Ectodermal cell (in vitro differentiated cells): ENCODE results near the gene SLC23A3.
"Not testable (repeated sequence)": the region's sequence is repeated elsewhere in the genome, so short reads cannot be mapped to it uniquely, and the experiment has no call there.

Experiments
- H3K27ac ChIP-seq: 2 replicates; pipeline ENCODE4 v1.7.0; 2013; ENCODE audit warnings: mild to moderate bottlenecking, low read depth, low read length; ENCODE audit not compliant: insufficient read depth, poor library complexity, severe bottlenecking
- H3K27me3 ChIP-seq: 2 replicates; pipeline ENCODE4 v1.7.0; 2013; ENCODE audit warnings: mild to moderate bottlenecking, low read length; ENCODE audit not compliant: insufficient read depth, control insufficient read depth, poor library complexity, severe bottlenecking
- H3K36me3 ChIP-seq: one replicate; pipeline ENCODE4 v1.7.0; 2013; ENCODE audit warnings: low read length; ENCODE audit not compliant: control insufficient read depth, insufficient read depth
- H3K4me1 ChIP-seq: one replicate; pipeline ENCODE4 v1.7.0; 2013; ENCODE audit warnings: low read length; ENCODE audit not compliant: control insufficient read depth, insufficient read depth
- H3K4me3 ChIP-seq: 2 replicates; pipeline ENCODE4 v1.7.0; 2013; ENCODE audit warnings: low read depth, low read length, control low read depth; ENCODE audit not compliant: insufficient read depth
- H3K9me3 ChIP-seq: 2 replicates; pipeline ENCODE4 v1.7.0; 2013; ENCODE audit warnings: mild to moderate bottlenecking, low read length, moderate library complexity; ENCODE audit not compliant: control insufficient read depth
- WGBS, 2 experiments: methylation state at CpG; one replicate each; pipeline ENCODE4 v1.1.7; 2013; ENCODE audit warnings: missing lambda C conversion rate in 2 of 2; 5-methylcytosine and 5-hydroxymethylcytosine counted together

SLC23A3 gene

DNA sequence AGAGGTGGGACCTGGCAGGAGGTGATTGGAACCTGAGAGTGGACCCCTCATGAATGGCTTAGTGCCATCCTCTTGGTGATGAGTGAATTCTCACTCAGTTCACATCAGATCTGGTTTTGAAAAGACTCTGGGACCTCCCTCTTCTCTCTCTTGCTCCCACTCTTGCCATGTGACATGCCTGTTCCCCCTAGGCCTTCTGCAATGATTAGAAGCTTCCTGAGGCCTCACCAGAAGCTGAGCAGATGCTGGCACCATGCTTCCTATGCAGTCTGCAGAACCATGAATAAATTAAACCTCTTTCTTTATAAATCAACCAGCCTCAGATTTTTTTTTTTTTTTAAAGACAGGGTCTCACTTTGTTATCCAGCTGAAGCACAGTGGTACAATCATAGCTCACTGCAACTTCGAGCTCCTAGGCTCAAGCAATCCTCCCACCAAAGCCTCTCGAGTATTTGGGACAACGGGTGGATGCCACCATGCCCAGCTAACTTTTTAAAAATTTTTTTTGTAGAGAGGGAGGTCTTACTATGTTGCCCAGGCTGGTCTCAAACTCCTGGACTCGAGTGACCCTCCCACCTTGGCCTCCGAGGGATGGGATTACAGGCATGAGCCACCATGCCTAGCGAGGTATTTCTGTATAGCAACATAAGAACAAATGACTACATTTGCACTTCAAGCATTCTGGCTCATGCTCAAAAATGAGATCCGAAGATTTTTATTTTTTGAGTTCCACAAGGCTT is 34.8 kb upstream of the SLC23A3 start:
- Histone ChIP-seq H3K4me3 (no peak overlapping the region), H3K27me3 (no peaks in the 10 kb centered on the region), H3K36me3 (peaks cover 4% of the 10 kb centered on the region), H3K27ac (no peak overlapping the region), H3K4me1 (no peaks in the 10 kb centered on the region), H3K9me3 (no peaks in the 10 kb centered on the region)
- 92 to 93% methylated on average over 7 of the region's 7 CpGs for WGBS, 2 experiments

DNA sequence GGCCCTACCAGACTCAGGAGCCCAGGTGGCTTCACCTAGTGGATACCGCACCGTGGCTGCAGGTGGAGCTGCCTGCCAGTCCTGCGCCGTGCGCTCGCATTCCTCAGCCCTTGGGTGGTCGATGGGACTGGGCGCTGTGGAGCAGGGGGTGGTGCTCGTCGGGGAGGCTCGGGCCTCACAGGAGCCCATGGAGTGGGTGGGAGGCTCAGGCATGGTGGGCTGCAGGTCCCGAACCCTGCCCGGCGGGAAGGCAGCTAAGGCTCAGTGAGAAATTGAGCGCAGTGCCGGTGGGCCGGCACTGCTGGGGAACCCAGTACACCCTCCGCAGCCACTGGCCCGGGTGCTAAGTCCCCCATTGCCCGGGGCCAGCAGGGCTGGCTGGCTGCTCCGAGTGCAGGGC is 31.5 kb upstream of the SLC23A3 start:
- H3K4me3 ChIP-seq, H3K36me3 ChIP-seq, H3K27ac ChIP-seq, H3K27me3 ChIP-seq, H3K9me3 ChIP-seq, H3K4me1 ChIP-seq: not testable (repeated sequence)
- whole genome bisulfite sequencing, 2 experiments, result 91% methylated on average over 20 to 21 of the region's 21 CpGs

DNA sequence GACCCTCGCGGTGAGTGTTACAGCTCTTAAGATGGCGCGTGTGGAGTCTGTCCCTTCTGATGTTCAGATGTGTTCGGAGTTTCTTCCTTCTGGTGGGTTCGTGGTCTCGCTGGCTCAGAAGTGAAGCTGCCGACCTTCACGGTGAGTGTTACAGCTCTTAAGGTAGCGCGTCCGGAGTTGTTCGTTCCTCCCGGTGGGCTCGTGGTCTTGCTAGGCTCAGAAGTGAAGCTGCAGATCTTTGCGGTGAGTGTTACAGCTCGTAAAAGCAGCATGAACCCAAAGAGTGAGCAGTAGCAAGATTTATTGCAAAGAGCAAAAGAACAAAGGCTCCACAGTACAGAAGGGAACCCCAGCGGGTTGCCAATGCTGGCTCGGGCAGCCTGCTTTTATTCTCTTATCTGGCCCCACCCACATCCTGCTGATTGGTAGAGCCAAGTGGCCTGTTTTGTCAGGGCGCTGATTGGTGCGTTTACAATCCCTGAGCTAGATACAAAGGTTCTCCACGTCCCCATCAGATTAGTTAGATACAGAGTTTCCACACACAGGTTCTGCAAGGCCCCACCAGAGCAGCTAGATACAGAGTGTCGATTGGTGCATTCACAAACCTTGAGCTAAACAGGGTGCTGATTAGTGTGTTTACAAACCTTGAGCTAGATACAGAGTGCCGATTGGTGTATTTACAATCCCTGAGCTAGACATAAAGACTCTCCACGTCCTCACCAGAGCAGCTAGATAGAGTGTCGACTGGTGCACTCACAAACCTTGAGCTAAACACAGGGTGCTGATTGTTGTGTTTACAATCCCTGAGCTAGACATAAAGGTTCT is 30.9 kb upstream of the SLC23A3 start:
- H3K27ac ChIP-seq, H3K27me3 ChIP-seq, H3K4me3 ChIP-seq, H3K9me3 ChIP-seq, H3K36me3 ChIP-seq, H3K4me1 ChIP-seq: not testable (repeated sequence)
- 90% methylated on average over 24 to 26 of the region's 26 CpGs for WGBS, 2 experiments

DNA sequence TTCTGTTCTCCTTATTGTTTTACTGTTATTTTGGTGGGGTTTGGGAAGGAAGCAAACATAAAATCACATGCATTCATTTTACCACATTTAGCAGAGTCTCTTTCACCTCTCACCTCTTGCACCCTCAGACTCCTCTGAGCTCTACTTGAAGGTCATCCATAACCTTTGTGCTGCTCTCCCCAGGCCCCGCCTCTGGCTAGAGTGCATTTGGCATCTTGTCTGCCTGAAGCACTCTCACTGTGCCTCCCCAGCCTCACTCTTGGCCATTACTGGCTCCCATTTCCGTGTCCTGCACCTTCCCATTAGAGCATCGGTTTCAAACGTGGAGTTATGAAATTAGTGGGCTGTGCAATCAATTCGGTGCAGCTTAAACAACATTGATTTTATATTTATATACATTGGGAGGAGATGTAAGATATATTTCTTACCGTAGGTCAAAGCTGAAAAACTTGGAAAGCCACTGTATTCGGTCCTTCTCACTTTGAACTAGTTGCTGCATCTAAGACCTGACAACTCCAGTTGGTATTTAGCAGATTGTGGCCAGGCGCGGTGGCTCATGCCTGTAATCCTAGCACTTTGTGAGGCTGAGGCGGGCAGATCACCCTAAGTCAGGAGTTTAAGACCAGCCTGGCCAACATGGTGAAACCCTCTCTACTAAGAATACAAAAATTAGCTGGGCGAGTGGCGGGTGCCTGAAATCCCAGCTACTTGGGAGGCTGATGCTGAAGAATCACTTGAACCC is 29.8 kb upstream of the SLC23A3 start:
- H3K36me3 ChIP-seq, result no peaks in the 10 kb centered on the region
- H3K27ac ChIP-seq, result no peak overlapping the region
- H3K9me3 ChIP-seq, result no peaks in the 10 kb centered on the region
- no peaks in the 10 kb centered on the region for H3K4me1 ChIP-seq
- H3K4me3 ChIP-seq, result no peak overlapping the region
- WGBS, 2 experiments, result 88 to 89% methylated on average over 10 to 12 of the region's 12 CpGs
- H3K27me3 ChIP-seq, result no peaks in the 10 kb centered on the region

DNA sequence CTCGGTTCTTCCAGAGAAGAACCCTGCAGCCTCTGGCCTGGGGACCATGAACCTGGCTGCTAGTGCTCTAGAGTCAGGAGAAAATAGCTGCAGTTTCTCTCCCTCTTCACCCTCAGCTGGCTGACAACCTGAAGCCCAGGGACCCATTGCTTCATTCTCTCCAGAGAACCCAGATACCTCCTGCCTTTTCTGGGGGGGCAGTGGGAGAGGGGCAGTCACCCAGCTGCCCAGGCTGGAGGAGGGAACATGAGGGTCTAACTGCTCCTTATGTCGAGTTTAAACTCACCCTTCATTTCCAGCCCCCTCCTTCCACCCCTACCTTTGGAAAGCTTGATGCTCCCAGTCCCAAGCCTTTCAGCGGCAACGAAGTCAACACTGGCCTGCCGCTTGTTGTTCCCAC is 29.1 kb upstream of the SLC23A3 start:
- WGBS, 2 experiments, result 78 to 82% methylated on average over 5 of the region's 5 CpGs
- Histone ChIP-seq H3K27ac (no peak overlapping the region), H3K4me3 (no peak overlapping the region), H3K27me3 (no peaks in the 10 kb centered on the region), H3K9me3 (no peaks in the 10 kb centered on the region), H3K36me3 (no peaks in the 10 kb centered on the region), H3K4me1 (no peaks in the 10 kb centered on the region)

GRCh38 chr2:219197388-219197787 is 27.6 kb upstream of the SLC23A3 start:
- H3K9me3 ChIP-seq, result no peaks in the 10 kb centered on the region
- no peaks in the 10 kb centered on the region for H3K4me1 ChIP-seq
- H3K4me3 ChIP-seq, result no peak overlapping the region
- 88 to 100% methylated on average over 1 of the region's 1 CpG for WGBS, 2 experiments
- H3K27ac ChIP-seq, result no peak overlapping the region
- H3K27me3 ChIP-seq, result no peaks in the 10 kb centered on the region
- H3K36me3 ChIP-seq, result no peaks in the 10 kb centered on the region

DNA sequence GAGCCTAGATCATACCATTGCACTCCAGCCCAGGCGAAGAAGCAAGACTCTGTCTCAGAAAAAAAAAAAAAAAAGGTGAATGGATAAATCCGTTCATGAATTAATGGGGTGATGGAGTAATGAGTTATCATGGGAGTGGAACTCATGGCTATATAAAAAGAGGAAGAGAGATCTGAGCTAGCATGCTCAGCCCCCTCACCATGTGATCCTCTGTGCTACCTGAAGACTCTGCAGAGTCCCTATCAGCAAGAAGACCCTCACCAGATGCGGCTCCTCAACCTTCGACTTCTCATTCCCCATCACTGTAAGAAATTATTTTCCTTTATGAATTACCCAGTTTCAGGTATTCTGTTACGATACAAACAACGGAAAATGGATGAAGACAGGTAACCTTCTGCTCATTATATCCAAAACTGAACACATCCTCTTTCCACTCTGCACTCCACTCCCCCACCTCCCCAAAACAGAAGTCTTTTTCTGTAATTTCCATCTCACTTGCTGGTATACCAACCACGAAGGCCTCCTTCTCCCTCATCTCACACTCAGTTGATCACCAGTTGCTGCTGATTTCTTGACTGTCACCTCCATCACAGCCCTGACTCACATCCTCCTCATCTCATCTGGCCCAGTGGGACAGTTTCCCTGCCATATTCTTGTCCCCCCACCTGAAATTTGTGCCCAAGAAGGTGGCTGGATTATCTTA is 17.1 kb upstream of the SLC23A3 start:
- Histone ChIP-seq H3K27me3 (no peaks in the 10 kb centered on the region), H3K27ac (no peak overlapping the region), H3K9me3 (no peaks in the 10 kb centered on the region), H3K4me1 (no peaks in the 10 kb centered on the region), H3K4me3 (no peak overlapping the region), H3K36me3 (peaks cover 11% of the 10 kb centered on the region)
- WGBS, 2 experiments, result 88 to 92% methylated on average over 7 of the region's 7 CpGs

- H3K36me3 ChIP-seq, result peaks cover 35% of the 10 kb centered on the region
- H3K27me3 ChIP-seq, result no peaks in the 10 kb centered on the region
- peaks cover 3% of the 10 kb centered on the region for H3K4me1 ChIP-seq
- no peak overlapping the region for H3K27ac ChIP-seq
- H3K9me3 ChIP-seq, result no peaks in the 10 kb centered on the region
- 96 to 98% methylated on average over 2 of the region's 2 CpGs for WGBS, 2 experiments
- H3K4me3 ChIP-seq, result no peak overlapping the region
Observed at GRCh38 chr2:219184121-219184520, 14.3 kb upstream of the SLC23A3 start.

DNA sequence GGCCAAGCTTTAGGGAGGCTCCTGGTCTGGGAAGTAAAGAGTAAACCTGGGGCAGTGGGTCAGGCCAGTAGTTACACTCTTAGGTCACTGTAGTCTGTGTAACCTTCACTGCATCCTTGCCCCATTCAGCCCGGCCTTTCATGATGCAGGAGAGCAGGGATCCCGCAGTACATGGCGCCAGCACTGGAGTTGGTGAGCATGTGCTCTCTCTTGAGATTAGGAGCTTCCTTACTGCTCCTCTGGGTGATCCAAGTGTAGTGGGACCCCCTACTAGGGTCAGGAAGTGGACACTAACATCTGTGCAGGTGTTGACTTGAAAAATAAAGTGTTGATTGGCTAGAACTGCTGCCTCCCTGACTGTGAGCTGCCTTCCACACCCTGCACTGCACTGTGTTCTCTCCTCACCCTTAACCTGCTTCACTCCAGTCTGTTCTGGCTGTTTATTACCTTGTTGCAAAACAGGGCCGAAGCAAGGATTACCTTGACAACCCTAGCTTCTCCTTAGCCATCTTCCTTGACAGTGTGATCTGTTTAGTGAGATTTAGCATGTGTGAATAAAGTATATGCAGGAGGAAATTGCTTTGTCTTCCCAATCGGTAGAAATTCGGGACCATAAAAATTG is 13.4 kb upstream of the SLC23A3 start:
- H3K9me3 ChIP-seq, result no peaks in the 10 kb centered on the region
- H3K36me3 ChIP-seq, result peaks cover 35% of the 10 kb centered on the region
- no peak overlapping the region for H3K27ac ChIP-seq
- WGBS, 2 experiments, result 92 to 94% methylated on average over 6 of the region's 6 CpGs
- no peaks in the 10 kb centered on the region for H3K27me3 ChIP-seq
- H3K4me1 ChIP-seq, result peaks cover 9% of the 10 kb centered on the region
- no peak overlapping the region for H3K4me3 ChIP-seq
